WTC11 (cell line): ENCODE measurements around the gene ST3GAL5. TPM values are rescaled to one million over a fixed set of nuclear protein-coding genes. Genes with fewer than 3 reads are reported as not detected.

Experiments used
- ATAC-seq: fragments of 200-7000 bp; cut with Tn5 transposase; 2 replicates; pipeline ENCODE4 v1.10.0; 2021; ENCODE audit warnings: mild to moderate bottlenecking, moderate library complexity
- CTCF ChIA-PET: fragments of 300-600 bp; sonication (Branson Sonifier 250); formaldehyde crosslinking; loops from one replicate; lab custom pipeline; 2021; ENCODE audit warnings: antibody characterized with exemption; lab: Charles Lee
- POLR2A ChIA-PET: fragments of 350-600 bp; sonication (Branson Sonifier 250); formaldehyde crosslinking; loops from one replicate; lab custom pipeline; 2021; ENCODE audit warnings: antibody characterized with exemption; lab: Charles Lee
- DNase-seq: peaks from one replicate; pipeline ENCODE4 v3.0.0; 2021; ENCODE audit warnings: low spot score
- H3K27ac Mint-ChIP-seq: 2 replicates; pipeline ENCODE4 v1.8.0; 2021; ENCODE audit warnings: mixed read lengths
- H3K27me3 Mint-ChIP-seq: 2 replicates; pipeline ENCODE4 v1.8.0; 2021; ENCODE audit warnings: low read depth, mild to moderate bottlenecking, moderate library complexity, mixed read lengths
- H3K36me3 Mint-ChIP-seq: 2 replicates; pipeline ENCODE4 v1.8.0; 2021; ENCODE audit warnings: mixed read lengths
- H3K4me1 Mint-ChIP-seq: 2 replicates; pipeline ENCODE4 v1.8.0; 2022; ENCODE audit warnings: mixed read lengths
- H3K4me3 Mint-ChIP-seq: 2 replicates; pipeline ENCODE4 v1.8.0; 2021; ENCODE audit warnings: mild to moderate bottlenecking, moderate library complexity, mixed read lengths
- H3K9me3 Mint-ChIP-seq: 2 replicates; pipeline ENCODE4 v1.8.0; 2021; ENCODE audit warnings: mixed read lengths
- ATF6 ChIP-seq: sonication (generic); formaldehyde crosslinking; IDR thresholded peaks from 2 replicates; pipeline ENCODE4 v1.8.1; 2023; ENCODE audit warnings: mild to moderate bottlenecking, missing genetic modification reagents
- E2F4 ChIP-seq: sonication (generic); formaldehyde crosslinking; IDR thresholded peaks from 2 replicates; pipeline ENCODE4 v1.8.1; 2022; ENCODE audit warnings: low read depth, mild to moderate bottlenecking, moderate library complexity, missing genetic modification reagents, borderline replicate concordance
- ELF4 ChIP-seq: sonication (generic); formaldehyde crosslinking; IDR thresholded peaks from 2 replicates; pipeline ENCODE4 v1.8.1; 2022; ENCODE audit warnings: low read depth, mild to moderate bottlenecking, moderate library complexity, missing genetic modification reagents
- ESRRA ChIP-seq: sonication (generic); formaldehyde crosslinking; IDR thresholded peaks from 2 replicates; pipeline ENCODE4 v1.8.1; 2022; ENCODE audit warnings: mild to moderate bottlenecking, missing genetic modification reagents, borderline replicate concordance
- GRHL2 ChIP-seq: fragments of 250-450 bp; sonication (Bioruptor Pico); IDR thresholded peaks from 2 replicates; pipeline ENCODE4 v1.8.0; 2022; ENCODE audit warnings: mild to moderate bottlenecking, moderate library complexity; ENCODE audit not compliant: insufficient replicate concordance, severe bottlenecking
- GTF2I ChIP-seq: fragments of 250-450 bp; sonication (Bioruptor Pico); conservative IDR thresholded peaks from 2 replicates; pipeline ENCODE4 v1.4.0; 2021; ENCODE audit warnings: mild to moderate bottlenecking
- HMGA2 ChIP-seq: fragments of 250-450 bp; sonication (Bioruptor Pico); IDR thresholded peaks from 2 replicates; pipeline ENCODE4 v1.4.0; 2021; ENCODE audit warnings: mild to moderate bottlenecking, moderate library complexity
- IRF2 ChIP-seq: sonication (generic); formaldehyde crosslinking; IDR thresholded peaks from 2 replicates; pipeline ENCODE4 v1.8.0; 2022; ENCODE audit warnings: low read depth, missing genetic modification reagents, borderline replicate concordance
- JAZF1 ChIP-seq: fragments of 250-450 bp; sonication (Bioruptor Pico); IDR thresholded peaks from 2 replicates; pipeline ENCODE4 v1.9.0; 2021; ENCODE audit warnings: moderate library complexity, mild to moderate bottlenecking, inconsistent platforms
- MYBL2 ChIP-seq: sonication (generic); formaldehyde crosslinking; IDR thresholded peaks from 2 replicates; pipeline ENCODE4 v1.8.1; 2023; ENCODE audit warnings: mild to moderate bottlenecking, moderate library complexity, missing genetic modification reagents
- NR3C1 ChIP-seq: sonication (generic); formaldehyde crosslinking; conservative IDR thresholded peaks from 2 replicates; pipeline ENCODE4 v1.8.1; 2023; ENCODE audit warnings: low read depth, mild to moderate bottlenecking, missing genetic modification reagents
- RORB ChIP-seq: fragments of 250-450 bp; sonication (Bioruptor Pico); IDR thresholded peaks from 2 replicates; pipeline ENCODE4 v1.9.0; 2021; ENCODE audit warnings: mild to moderate bottlenecking
- ZNF317 ChIP-seq: sonication (generic); formaldehyde crosslinking; IDR thresholded peaks from 2 replicates; pipeline ENCODE4 v1.8.1; 2023; ENCODE audit warnings: low read depth, mild to moderate bottlenecking, moderate library complexity, missing genetic modification reagents, borderline replicate concordance
- ZNF512 ChIP-seq: sonication (generic); formaldehyde crosslinking; IDR thresholded peaks from 2 replicates; pipeline ENCODE4 v1.8.1; 2022; ENCODE audit warnings: missing genetic modification reagents, borderline replicate concordance
- total RNA-seq: library from RNA; stranded (reverse); gene quantifications from 3 replicates; pipeline ENCODE4 v1.2.3, GENCODE V29; 2021
- TF ChIP-seq, protein P1 (sequence below): sonication (generic); formaldehyde crosslinking; IDR thresholded peaks from 2 replicates; pipeline ENCODE4 v1.8.1; 2023; ENCODE audit warnings: mild to moderate bottlenecking, missing genetic modification reagents, borderline replicate concordance
- TF ChIP-seq, protein P2 (sequence below): sonication (generic); formaldehyde crosslinking; IDR thresholded peaks from 2 replicates; pipeline ENCODE4 v1.8.1; 2022; ENCODE audit warnings: mild to moderate bottlenecking, missing genetic modification reagents, moderate library complexity, borderline replicate concordance
- TF ChIP-seq, protein P3 (sequence below): sonication (generic); formaldehyde crosslinking; IDR thresholded peaks from 2 replicates; pipeline ENCODE4 v1.8.1; 2022; ENCODE audit warnings: low read depth, missing genetic modification reagents, borderline replicate concordance
- TF ChIP-seq, protein P4 (sequence below): sonication (generic); formaldehyde crosslinking; conservative IDR thresholded peaks from 2 replicates; pipeline ENCODE4 v1.8.1; 2023; ENCODE audit warnings: mild to moderate bottlenecking, low read depth, missing genetic modification reagents, moderate library complexity
- TF ChIP-seq, protein P5 (sequence below): fragments of 250-450 bp; sonication (Bioruptor Pico); IDR thresholded peaks from 2 replicates; pipeline ENCODE4 v1.9.0; 2021; ENCODE audit warnings: mild to moderate bottlenecking

The ST3GAL5 gene
- total RNA-seq, 1 experiment from 2014 or later: 5.9 TPM

DNA sequence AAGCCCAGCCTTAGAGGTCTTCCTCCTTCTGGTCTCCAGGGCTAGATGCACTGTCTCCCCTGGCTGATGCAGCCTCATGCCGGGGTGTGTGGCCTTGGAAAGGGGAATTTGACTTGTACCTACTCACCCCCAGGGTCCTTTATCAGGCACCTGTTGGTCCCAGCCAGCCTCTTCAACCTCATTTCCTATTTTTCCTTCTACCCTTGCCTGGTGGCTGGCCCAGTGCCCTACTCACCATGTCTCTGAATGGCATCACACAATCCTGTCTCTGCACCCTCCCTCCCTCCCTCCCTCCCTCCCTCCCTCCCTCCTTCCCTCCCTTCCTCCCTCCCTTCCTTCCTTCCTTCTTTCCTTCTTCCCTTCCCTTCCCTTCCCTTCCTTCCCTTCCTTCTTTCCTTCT is 17.1 kb upstream of the ST3GAL5 start (continued):
- TF ChIP-seq, protein P1, sequence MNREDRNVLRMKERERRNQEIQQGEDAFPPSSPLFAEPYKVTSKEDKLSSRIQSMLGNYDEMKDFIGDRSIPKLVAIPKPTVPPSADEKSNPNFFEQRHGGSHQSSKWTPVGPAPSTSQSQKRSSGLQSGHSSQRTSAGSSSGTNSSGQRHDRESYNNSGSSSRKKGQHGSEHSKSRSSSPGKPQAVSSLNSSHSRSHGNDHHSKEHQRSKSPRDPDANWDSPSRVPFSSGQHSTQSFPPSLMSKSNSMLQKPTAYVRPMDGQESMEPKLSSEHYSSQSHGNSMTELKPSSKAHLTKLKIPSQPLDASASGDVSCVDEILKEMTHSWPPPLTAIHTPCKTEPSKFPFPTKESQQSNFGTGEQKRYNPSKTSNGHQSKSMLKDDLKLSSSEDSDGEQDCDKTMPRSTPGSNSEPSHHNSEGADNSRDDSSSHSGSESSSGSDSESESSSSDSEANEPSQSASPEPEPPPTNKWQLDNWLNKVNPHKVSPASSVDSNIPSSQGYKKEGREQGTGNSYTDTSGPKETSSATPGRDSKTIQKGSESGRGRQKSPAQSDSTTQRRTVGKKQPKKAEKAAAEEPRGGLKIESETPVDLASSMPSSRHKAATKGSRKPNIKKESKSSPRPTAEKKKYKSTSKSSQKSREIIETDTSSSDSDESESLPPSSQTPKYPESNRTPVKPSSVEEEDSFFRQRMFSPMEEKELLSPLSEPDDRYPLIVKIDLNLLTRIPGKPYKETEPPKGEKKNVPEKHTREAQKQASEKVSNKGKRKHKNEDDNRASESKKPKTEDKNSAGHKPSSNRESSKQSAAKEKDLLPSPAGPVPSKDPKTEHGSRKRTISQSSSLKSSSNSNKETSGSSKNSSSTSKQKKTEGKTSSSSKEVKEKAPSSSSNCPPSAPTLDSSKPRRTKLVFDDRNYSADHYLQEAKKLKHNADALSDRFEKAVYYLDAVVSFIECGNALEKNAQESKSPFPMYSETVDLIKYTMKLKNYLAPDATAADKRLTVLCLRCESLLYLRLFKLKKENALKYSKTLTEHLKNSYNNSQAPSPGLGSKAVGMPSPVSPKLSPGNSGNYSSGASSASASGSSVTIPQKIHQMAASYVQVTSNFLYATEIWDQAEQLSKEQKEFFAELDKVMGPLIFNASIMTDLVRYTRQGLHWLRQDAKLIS: no peak
- TF ChIP-seq E2F4: no peak
- TF ChIP-seq, all 79 proteins: peak for 0

GRCh38 chr2:85905187-85905666 is 16.4 kb upstream of the ST3GAL5 start:
- no peak for DNase-seq
- POLR2A ChIA-PET: no interaction called here
- no peak for ATAC-seq
- CTCF ChIA-PET: interaction anchor here (1.4 kb wide), 1 partner anchor 78 kb away, joined by 4 read pairs; no protein-coding TSS in a partner anchor
- Mint-ChIP-seq H3K27me3 (no peaks in the 10 kb centered on the region; the same call in 1 of the 2 replicates), H3K4me1 (peaks cover 5% of the 10 kb centered on the region; the same call in 1 of the 2 replicates), H3K36me3 (no peaks in the 10 kb centered on the region), H3K4me3 (no peak overlapping the region), H3K9me3 (no peaks in the 10 kb centered on the region), H3K27ac (no peak overlapping the region)
- no peak for TF ChIP-seq RORB (CRISPR knock-in tag)
- no peak for TF ChIP-seq JAZF1 (CRISPR knock-in tag)
- TF ChIP-seq, protein P2, sequence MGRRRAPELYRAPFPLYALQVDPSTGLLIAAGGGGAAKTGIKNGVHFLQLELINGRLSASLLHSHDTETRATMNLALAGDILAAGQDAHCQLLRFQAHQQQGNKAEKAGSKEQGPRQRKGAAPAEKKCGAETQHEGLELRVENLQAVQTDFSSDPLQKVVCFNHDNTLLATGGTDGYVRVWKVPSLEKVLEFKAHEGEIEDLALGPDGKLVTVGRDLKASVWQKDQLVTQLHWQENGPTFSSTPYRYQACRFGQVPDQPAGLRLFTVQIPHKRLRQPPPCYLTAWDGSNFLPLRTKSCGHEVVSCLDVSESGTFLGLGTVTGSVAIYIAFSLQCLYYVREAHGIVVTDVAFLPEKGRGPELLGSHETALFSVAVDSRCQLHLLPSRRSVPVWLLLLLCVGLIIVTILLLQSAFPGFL (CRISPR knock-in tag): no peak
- TF ChIP-seq, protein P3, sequence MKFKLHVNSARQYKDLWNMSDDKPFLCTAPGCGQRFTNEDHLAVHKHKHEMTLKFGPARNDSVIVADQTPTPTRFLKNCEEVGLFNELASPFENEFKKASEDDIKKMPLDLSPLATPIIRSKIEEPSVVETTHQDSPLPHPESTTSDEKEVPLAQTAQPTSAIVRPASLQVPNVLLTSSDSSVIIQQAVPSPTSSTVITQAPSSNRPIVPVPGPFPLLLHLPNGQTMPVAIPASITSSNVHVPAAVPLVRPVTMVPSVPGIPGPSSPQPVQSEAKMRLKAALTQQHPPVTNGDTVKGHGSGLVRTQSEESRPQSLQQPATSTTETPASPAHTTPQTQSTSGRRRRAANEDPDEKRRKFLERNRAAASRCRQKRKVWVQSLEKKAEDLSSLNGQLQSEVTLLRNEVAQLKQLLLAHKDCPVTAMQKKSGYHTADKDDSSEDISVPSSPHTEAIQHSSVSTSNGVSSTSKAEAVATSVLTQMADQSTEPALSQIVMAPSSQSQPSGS (CRISPR knock-in tag): no peak
- TF ChIP-seq ZNF512: no peak
- TF ChIP-seq GTF2I (CRISPR knock-in tag): no peak
- TF ChIP-seq, protein P4, sequence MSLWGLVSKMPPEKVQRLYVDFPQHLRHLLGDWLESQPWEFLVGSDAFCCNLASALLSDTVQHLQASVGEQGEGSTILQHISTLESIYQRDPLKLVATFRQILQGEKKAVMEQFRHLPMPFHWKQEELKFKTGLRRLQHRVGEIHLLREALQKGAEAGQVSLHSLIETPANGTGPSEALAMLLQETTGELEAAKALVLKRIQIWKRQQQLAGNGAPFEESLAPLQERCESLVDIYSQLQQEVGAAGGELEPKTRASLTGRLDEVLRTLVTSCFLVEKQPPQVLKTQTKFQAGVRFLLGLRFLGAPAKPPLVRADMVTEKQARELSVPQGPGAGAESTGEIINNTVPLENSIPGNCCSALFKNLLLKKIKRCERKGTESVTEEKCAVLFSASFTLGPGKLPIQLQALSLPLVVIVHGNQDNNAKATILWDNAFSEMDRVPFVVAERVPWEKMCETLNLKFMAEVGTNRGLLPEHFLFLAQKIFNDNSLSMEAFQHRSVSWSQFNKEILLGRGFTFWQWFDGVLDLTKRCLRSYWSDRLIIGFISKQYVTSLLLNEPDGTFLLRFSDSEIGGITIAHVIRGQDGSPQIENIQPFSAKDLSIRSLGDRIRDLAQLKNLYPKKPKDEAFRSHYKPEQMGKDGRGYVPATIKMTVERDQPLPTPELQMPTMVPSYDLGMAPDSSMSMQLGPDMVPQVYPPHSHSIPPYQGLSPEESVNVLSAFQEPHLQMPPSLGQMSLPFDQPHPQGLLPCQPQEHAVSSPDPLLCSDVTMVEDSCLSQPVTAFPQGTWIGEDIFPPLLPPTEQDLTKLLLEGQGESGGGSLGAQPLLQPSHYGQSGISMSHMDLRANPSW: no peak
- TF ChIP-seq ATF6 (CRISPR knock-in tag): no peak
- no peak for TF ChIP-seq MYBL2
- no peak for TF ChIP-seq ELF4
- no peak for TF ChIP-seq ZNF317
- TF ChIP-seq, protein P5, sequence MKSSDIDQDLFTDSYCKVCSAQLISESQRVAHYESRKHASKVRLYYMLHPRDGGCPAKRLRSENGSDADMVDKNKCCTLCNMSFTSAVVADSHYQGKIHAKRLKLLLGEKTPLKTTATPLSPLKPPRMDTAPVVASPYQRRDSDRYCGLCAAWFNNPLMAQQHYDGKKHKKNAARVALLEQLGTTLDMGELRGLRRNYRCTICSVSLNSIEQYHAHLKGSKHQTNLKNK (CRISPR knock-in tag): no peak
- no peak for TF ChIP-seq GRHL2
- TF ChIP-seq HMGA2 (CRISPR knock-in tag): no peak
- TF ChIP-seq NR3C1 (CRISPR knock-in tag): no peak
- TF ChIP-seq ESRRA (CRISPR knock-in tag): no peak
- no peak for TF ChIP-seq IRF2 (CRISPR knock-in tag)
